Liver (tissue), 9 donors: Measurements from ENCODE around the gene SLC2A4. TPM values are rescaled to one million over a fixed set of nuclear protein-coding genes. Genes with fewer than 3 reads are reported as not detected.

Experiments
- DNase-seq: peaks from one replicate; pipeline ENCODE4 v3.0.0-alpha.2; 2017; ENCODE audit warnings: low spot score
- H3K27ac ChIP-seq, 2 donors: one replicate each; pipeline ENCODE4 v1.7.0; 2013; ENCODE audit warnings: inconsistent platforms in 2 of 2, low read length in 2 of 2, control low read depth in 1 of 2, low read depth in 1 of 2, mild to moderate bottlenecking in 1 of 2
- H3K27me3 ChIP-seq, 4 donors: one replicate each; pipeline versions ENCODE4 v1.6.1 to v1.7.0; 2013; ENCODE audit warnings: low read length in 3 of 4, inconsistent platforms in 1 of 4, mild to moderate bottlenecking in 1 of 4, moderate library complexity in 1 of 4; ENCODE audit not compliant: control insufficient read depth in 4 of 4, insufficient read depth in 4 of 4
- H3K36me3 ChIP-seq, 4 donors: one replicate each; pipeline versions ENCODE4 v1.6.1 to v1.7.0; 2013; ENCODE audit warnings: low read length in 3 of 4, mild to moderate bottlenecking in 3 of 4, low read depth in 1 of 4, moderate library complexity in 1 of 4; ENCODE audit not compliant: control insufficient read depth in 4 of 4, insufficient read depth in 3 of 4
- H3K4me1 ChIP-seq, 4 donors: one replicate each; pipeline versions ENCODE4 v1.6.1 to v1.7.0; 2013; ENCODE audit warnings: low read length in 3 of 4, mild to moderate bottlenecking in 3 of 4, moderate library complexity in 1 of 4; ENCODE audit not compliant: control insufficient read depth in 4 of 4, insufficient read depth in 4 of 4
- H3K4me3 ChIP-seq, 3 donors: one replicate each; pipeline versions ENCODE4 v1.6.1 to v1.7.0; 2013; ENCODE audit warnings: low read length in 3 of 3, control low read depth in 1 of 3, low read depth in 1 of 3, mild to moderate bottlenecking in 1 of 3
- H3K9ac ChIP-seq, 2 donors: one replicate each; pipeline ENCODE4 v1.7.0; 2013; ENCODE audit warnings: low read length in 2 of 2, mild to moderate bottlenecking in 2 of 2, moderate library complexity in 2 of 2, control low read depth in 1 of 2, low read depth in 1 of 2
- H3K9me3 ChIP-seq, 4 donors: one replicate each; pipeline versions ENCODE4 v1.6.1 to v1.7.0; 2013; ENCODE audit warnings: low read length in 3 of 4; ENCODE audit not compliant: control insufficient read depth in 4 of 4
- ATF3 ChIP-seq: IDR thresholded peaks from 2 replicates; pipeline ENCODE4 v1.6.1; 2016; ENCODE audit warnings: antibody characterized with exemption
- CTCF ChIP-seq: fragments of 150-350 bp; IDR thresholded peaks from 2 replicates; pipeline ENCODE4 v1.5.1; 2017; ENCODE audit warnings: improper control_type of control experiment, low read depth, low read length; ENCODE audit not compliant: missing input control
- EGR1 ChIP-seq, 2 donors: IDR thresholded peaks; 2 replicates each; pipeline ENCODE4 v1.6.1; 2016 to 2018; ENCODE audit warnings: antibody characterized with exemption in 2 of 2, low read depth in 2 of 2
- FOXA1 ChIP-seq: IDR thresholded peaks from 2 replicates; pipeline ENCODE4 v1.6.1; 2016; ENCODE audit warnings: antibody characterized with exemption
- FOXA2 ChIP-seq: IDR thresholded peaks from 2 replicates; pipeline ENCODE4 v1.6.1; 2016; ENCODE audit warnings: antibody characterized with exemption
- GABPA ChIP-seq, 2 donors: IDR thresholded peaks in 1 of 2; conservative IDR thresholded peaks in 1 of 2; 2 replicates each; pipeline ENCODE4 v1.6.1; 2016; ENCODE audit warnings: antibody characterized with exemption in 2 of 2, mild to moderate bottlenecking in 1 of 2, moderate library complexity in 1 of 2
- HNF4A ChIP-seq, 2 donors: conservative IDR thresholded peaks; 2 replicates each; pipeline ENCODE4 v1.6.1; 2016; ENCODE audit warnings: antibody characterized with exemption in 2 of 2, mild to moderate bottlenecking in 2 of 2
- HNF4G ChIP-seq: IDR thresholded peaks from 2 replicates; pipeline ENCODE4 v1.6.1; 2016; ENCODE audit warnings: antibody characterized with exemption
- JUND ChIP-seq, 2 donors: IDR thresholded peaks; 2 replicates each; pipeline ENCODE4 v1.6.1; 2016; ENCODE audit warnings: antibody characterized with exemption in 2 of 2
- MAX ChIP-seq: IDR thresholded peaks from 2 replicates; pipeline ENCODE4 v1.6.1; 2016; ENCODE audit warnings: antibody characterized with exemption
- NR2F2 ChIP-seq: IDR thresholded peaks from 2 replicates; pipeline ENCODE4 v1.6.1; 2016; ENCODE audit warnings: antibody characterized with exemption
- RAD21 ChIP-seq, 2 donors: IDR thresholded peaks; 2 replicates each; pipeline ENCODE4 v1.6.1; 2016; ENCODE audit warnings: antibody characterized with exemption in 2 of 2, mild to moderate bottlenecking in 2 of 2
- REST ChIP-seq: IDR thresholded peaks from 2 replicates; pipeline ENCODE4 v1.6.1; 2016; ENCODE audit warnings: antibody characterized with exemption, mild to moderate bottlenecking
- RXRA ChIP-seq, 2 donors: IDR thresholded peaks; 2 replicates each; pipeline ENCODE4 v1.6.1; 2017 to 2018; ENCODE audit warnings: antibody characterized with exemption in 2 of 2, mild to moderate bottlenecking in 1 of 2
- SP1 ChIP-seq: IDR thresholded peaks from 2 replicates; pipeline ENCODE4 v1.6.1; 2018; ENCODE audit warnings: antibody characterized with exemption, mild to moderate bottlenecking
- TAF1 ChIP-seq: conservative IDR thresholded peaks from 2 replicates; pipeline ENCODE4 v1.6.1; 2016; ENCODE audit warnings: antibody characterized with exemption, mild to moderate bottlenecking
- YY1 ChIP-seq: IDR thresholded peaks from 2 replicates; pipeline ENCODE4 v1.6.1; 2016; ENCODE audit warnings: antibody characterized with exemption, mild to moderate bottlenecking
- ZBTB33 ChIP-seq: IDR thresholded peaks from 2 replicates; pipeline ENCODE4 v1.6.1; 2016; ENCODE audit warnings: antibody characterized with exemption
- WGBS: extraction: QIAGEN DNeasy Blood & Tissue Kit; methylation state at CpG from one replicate; pipeline ENCODE4 v1.1.7; 2013; 5-methylcytosine and 5-hydroxymethylcytosine counted together
- polyA plus RNA-seq, 2 donors: library from polyadenylated mRNA; stranded (reverse) in 1 of 2; unstranded in 1 of 2; fragments of 200-250 nt in 1 of 2; fragments of >200 nt in 1 of 2; fragmentation: Nextera tagmentation in 1 of 2; extraction: Ambion mirVana in 1 of 2; gene quantifications; one replicate each; pipeline versions ENCODE4 v1.2.1 to v1.2.3, GENCODE V29; 2013 to 2015
- total RNA-seq, 2 donors: library from RNA; depleted of rRNA; stranded (reverse); fragments of >200 nt; gene quantifications; one replicate each; pipeline ENCODE4 v1.2.3, GENCODE V29; 2014
- donor health status: healthy.
- donor health status: healthy.
- donor health status: healthy.
- donor health status: healthy.
- donor health status: healthy.

SLC2A4 gene
- total and polyA plus RNA-seq, 4 donors, result 0.42 to 10.6 (median 1.6) TPM

- no peak overlapping the region for H3K9ac ChIP-seq
- no peak overlapping the region for H3K27ac ChIP-seq
- peaks cover 7 to 24% (median 14%) of the 10 kb centered on the region in 4 donors for H3K36me3 ChIP-seq
- no peak overlapping the region for H3K4me3 ChIP-seq
- no peaks in the 10 kb centered on the region for H3K27me3 ChIP-seq
- WGBS, result 88% methylated on average over 22 of the region's 22 CpGs
- peaks cover 7 to 63% (median 47%) of the 10 kb centered on the region in 4 donors for H3K4me1 ChIP-seq
- no peak for DNase-seq
- H3K9me3 ChIP-seq, result no peaks in the 10 kb centered on the region
- TF ChIP-seq ATF3, result no peak
- TF ChIP-seq HNF4A (conservative IDR thresholded peaks at IDR 0.05), result no peak
- TF ChIP-seq CTCF, result no peak
- TF ChIP-seq SP1, result no peak
- TF ChIP-seq HNF4G, result no peak
- no peak for TF ChIP-seq ZBTB33
- TF ChIP-seq YY1, result no peak
- no peak for TF ChIP-seq RAD21 (IDR thresholded peaks at IDR 0.05)
- no peak for TF ChIP-seq TAF1
- no peak for TF ChIP-seq GABPA (IDR thresholded peaks at IDR 0.05 in 1 of 2, conservative IDR thresholded peaks at IDR 0.05 in 1 of 2)
- TF ChIP-seq MAX, result no peak
- TF ChIP-seq RXRA (IDR thresholded peaks at IDR 0.05), result no peak
- TF ChIP-seq REST, result no peak
- TF ChIP-seq NR2F2, result no peak
- no peak for TF ChIP-seq EGR1 (IDR thresholded peaks at IDR 0.05; ENCODE audit: low read depth in 2 of 2)
- TF ChIP-seq JUND (IDR thresholded peaks at IDR 0.05), result no peak
- TF ChIP-seq FOXA2, result no peak
- TF ChIP-seq FOXA1, result no peak
Measured at GRCh38 chr17:7235693-7236665, 45.5 kb upstream of the SLC2A4 start.
